Bronchial epithelial cell (primary cell): Measurements from ENCODE around the gene OLFM2. TPM values are rescaled to one million over a fixed set of nuclear protein-coding genes. Genes with fewer than 3 reads are reported as not detected.
"Not testable (repeated sequence)": the region's sequence is repeated elsewhere in the genome, so short reads cannot be mapped to it uniquely, and the experiment has no call there.

ENCODE experiments used
- DNase-seq: peaks from one replicate; pipeline ENCODE4 v3.0.0-alpha.2; 2010; ENCODE audit warnings: low read depth
- FAIRE-seq: peaks from 2 replicates; lab custom pipeline; 2011; peaks lifted over from hg19 to GRCh38; lab: Jason Lieb, UNC
- H3K27me3 ChIP-seq: 2 replicates; pipeline ENCODE4 v1.5.1; 2011; ENCODE audit warnings: low read length; ENCODE audit not compliant: control insufficient read depth, insufficient read depth
- H3K36me3 ChIP-seq: 2 replicates; pipeline ENCODE4 v1.5.1; 2011; ENCODE audit warnings: low read length; ENCODE audit not compliant: control insufficient read depth, insufficient read depth
- H3K4me3 ChIP-seq: 2 replicates; pipeline ENCODE4 v1.5.1; 2011; ENCODE audit warnings: mild to moderate bottlenecking, low read depth, low read length, control low read depth
- CTCF ChIP-seq: IDR thresholded peaks from 2 replicates; pipeline ENCODE4 v1.5.1; 2011; ENCODE audit warnings: mild to moderate bottlenecking, moderate library complexity, low read length, control low read depth, inconsistent platforms; ENCODE audit not compliant: insufficient read depth, severe bottlenecking
- total RNA-seq: library from RNA; depleted of rRNA; stranded (reverse); fragments of >200 nt; gene quantifications from 2 replicates; pipeline ENCODE4 v1.2.1, GENCODE V29; 2014

Gene OLFM2
- total RNA-seq, 1 donor from 2014 or later = under 0.01 TPM

- Histone ChIP-seq H3K36me3 (peaks cover 5% of the 10 kb centered on the region), H3K4me3 (no peak overlapping the region), H3K27me3 (no peaks in the 10 kb centered on the region)
- no peak for DNase-seq
- FAIRE-seq = no peak
- no peak for TF ChIP-seq CTCF
Observed at GRCh38 chr19:9849791-9850190, 86.5 kb downstream of the OLFM2 start.

GRCh38 chr19:9848762-9849161 lies 87.6 kb downstream of the OLFM2 start:
- FAIRE-seq = no peak
- Histone ChIP-seq H3K36me3 (peaks cover 5% of the 10 kb centered on the region), H3K4me3 (no peak overlapping the region), H3K27me3 (no peaks in the 10 kb centered on the region)
- TF ChIP-seq CTCF = no peak
- no peak for DNase-seq

GRCh38 chr19:9848060-9848459 lies 88.3 kb downstream of the OLFM2 start:
- H3K4me3 ChIP-seq = no peak overlapping the region
- FAIRE-seq (no peak), DNase-seq (no peak)
- TF ChIP-seq CTCF = peak; percentile 67
- H3K27me3 ChIP-seq = no peaks in the 10 kb centered on the region
- H3K36me3 ChIP-seq = peaks cover 9% of the 10 kb centered on the region

- DNase-seq = peak; percentile 83
- Histone ChIP-seq H3K27me3 (no peaks in the 10 kb centered on the region), H3K36me3 (peaks cover 15% of the 10 kb centered on the region), H3K4me3 (no peak overlapping the region)
- peak; percentile 90 for TF ChIP-seq CTCF
- peak; percentile 95 for FAIRE-seq
Observed at GRCh38 chr19:9847087-9847671, 89.1 kb downstream of the OLFM2 start.

- H3K36me3 ChIP-seq = peaks cover 25% of the 10 kb centered on the region
- FAIRE-seq, DNase-seq, H3K27me3 ChIP-seq, H3K4me3 ChIP-seq: not testable (repeated sequence)
Observed at GRCh38 chr19:9843626-9844273, 92.6 kb downstream of the OLFM2 start.

GRCh38 chr19:9842834-9843625 lies 93.3 kb downstream of the OLFM2 start:
- H3K4me3 ChIP-seq = no peak overlapping the region
- DNase-seq (no peak), FAIRE-seq (no peak)
- peaks cover 26% of the 10 kb centered on the region for H3K36me3 ChIP-seq
- TF ChIP-seq CTCF = no peak
- no peaks in the 10 kb centered on the region for H3K27me3 ChIP-seq
